GM12891 (cell line): Measurements from ENCODE around the gene PPP1R8.

Source experiments
- POLR2AphosphoS5 ChIP-seq: IDR thresholded peaks from 2 replicates; pipeline ENCODE4 v1.6.1; 2011; ENCODE audit warnings: low read depth, low read length, control low read depth
- POU2F2 ChIP-seq: IDR thresholded peaks from 2 replicates; pipeline ENCODE4 v1.6.1; 2011; ENCODE audit warnings: low read depth, mild to moderate bottlenecking, control low read depth, low read length, moderate library complexity

DNA sequence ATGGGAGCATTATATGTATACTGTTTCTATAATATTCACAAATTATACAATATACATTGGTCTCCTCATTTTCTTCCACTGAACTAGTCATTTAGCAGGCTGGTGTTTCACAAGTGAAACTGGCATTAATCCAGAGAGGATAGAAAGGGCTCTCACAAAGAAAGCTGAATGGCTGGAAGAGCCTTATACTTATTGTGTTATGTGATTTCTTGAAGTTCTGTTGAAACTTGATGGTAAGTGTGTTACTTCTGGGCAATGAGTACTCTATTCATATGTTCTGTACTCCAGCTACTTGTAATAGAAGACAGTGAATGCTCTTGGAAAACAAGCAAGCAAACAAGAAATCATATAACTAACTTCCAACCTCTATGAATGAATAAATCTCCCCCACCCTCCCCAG lies 42.7 kb upstream of the PPP1R8 start:
- TF ChIP-seq POLR2AphosphoS5 (no peak), POU2F2 (no peak)
